HG03575 (cell line): ENCODE results near the gene ATXN2.
"Not testable (repeated sequence)": the region's sequence is repeated elsewhere in the genome, so short reads cannot be mapped to it uniquely, and the experiment has no call there.

Source experiments
- ATAC-seq: cut with Tn5 transposase; IDR thresholded peaks from one replicate; pipeline ENCODE4 v1.9.1; 2021; ENCODE audit not compliant: unreplicated experiment, insufficient number of reproducible peaks, low FRiP score; ENCODE audit errors: extremely low read depth

The ATXN2 gene

DNA sequence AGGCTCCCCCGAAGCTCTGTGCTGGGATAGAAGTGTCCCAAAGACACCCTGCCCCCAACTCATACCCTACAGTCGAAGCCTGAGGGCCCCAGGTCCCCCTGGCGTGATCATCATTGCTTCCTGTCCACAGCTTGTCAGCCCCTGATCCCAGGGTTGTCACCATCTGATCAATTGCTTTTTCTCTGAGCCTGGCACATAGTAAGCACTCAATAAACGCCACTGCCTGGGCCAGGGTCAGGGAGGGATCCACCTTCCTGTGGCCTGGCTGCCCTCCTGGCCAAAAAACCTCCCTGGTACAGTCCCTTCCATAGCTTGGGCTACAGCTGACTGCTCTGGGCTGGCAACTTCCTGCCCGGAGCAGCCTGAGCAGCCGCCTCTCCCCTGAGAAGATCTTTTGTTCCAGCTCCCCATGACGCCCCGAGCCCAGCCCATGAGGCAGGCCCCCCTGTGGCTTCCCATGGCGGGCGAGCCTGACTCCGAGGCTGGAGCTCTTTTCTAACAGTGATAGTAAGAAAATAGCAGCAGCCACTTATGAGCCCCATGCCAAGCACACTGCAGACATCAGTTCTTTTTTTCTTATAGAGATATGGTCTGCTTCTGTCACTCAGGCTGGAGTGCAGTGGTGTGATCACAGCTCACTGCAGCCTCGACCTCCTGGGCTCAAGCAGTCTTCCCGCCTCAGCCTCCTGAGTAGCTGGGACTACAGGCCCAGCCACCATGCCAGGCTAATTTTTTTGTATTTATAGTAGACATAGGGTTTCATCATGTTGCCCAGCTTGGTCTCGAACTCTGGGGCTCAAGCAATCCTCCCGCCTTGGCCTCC, 186.9 kb downstream of the ATXN2 start:
- ATAC-seq = no peak

DNA sequence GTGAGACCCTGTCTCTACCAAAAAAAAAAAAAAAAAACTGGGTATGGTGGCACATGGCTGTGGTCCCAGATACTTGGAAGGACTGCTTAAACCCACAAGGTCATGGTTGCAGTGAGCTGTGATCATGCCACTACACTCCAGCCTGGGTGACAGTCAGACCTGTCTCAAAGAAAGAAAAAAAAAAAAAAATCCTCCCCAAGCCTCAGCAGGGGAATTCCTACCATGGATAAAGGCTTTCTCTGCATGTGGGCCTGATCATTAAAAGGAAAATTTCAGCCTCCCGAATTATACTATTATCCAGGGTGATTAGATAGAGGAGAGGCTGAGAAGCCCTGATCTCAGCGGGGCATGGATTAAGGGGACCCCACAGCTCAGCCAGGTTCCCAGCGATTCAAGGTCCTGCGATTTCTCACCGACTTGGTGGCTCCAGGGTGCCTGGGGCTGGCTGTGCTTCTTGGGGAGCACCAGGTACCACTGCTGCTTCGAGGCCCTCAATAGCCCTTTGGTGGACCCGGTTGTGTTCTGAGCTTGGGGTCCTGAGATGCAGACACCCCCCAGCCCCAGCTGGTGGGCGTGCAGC, 187.8 kb downstream of the ATXN2 start:
- ATAC-seq = no peak

DNA sequence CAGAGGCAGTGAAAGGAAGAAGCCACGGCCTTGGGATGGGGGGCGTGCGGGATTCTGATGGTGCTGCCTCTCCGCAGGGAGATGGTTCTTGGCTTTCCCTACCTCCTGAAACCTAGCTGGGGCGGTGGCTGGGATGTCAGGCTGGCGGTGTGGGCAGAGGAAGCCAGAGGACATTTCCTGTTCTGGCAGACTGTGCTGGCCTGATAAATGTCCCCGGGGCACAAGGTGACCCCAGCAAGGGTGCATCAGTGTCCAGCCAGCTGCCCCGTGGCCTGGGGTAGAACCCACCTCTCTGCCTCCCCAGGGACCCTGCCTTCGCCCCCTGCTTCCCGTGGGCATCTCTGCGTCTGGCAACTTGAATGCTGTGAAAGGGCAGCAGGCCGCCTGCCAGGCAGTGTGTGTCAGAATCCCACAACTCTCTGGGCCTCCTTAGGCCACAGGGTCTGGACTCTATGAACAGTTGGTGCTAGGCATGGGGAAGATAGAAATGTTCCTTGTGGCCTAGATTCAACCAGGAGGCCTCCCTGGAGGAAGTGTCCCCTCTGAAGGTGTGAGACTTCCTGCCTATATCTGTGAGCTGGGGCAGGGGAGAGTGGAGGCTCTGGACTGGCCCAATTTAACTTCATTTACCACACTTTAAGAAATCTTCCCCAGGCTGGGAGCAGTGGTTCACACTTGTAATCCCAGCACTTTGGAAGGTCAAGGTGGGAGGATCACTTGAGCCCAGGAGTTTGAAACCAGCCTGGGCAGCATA, 188.5 kb downstream of the ATXN2 start:
- ATAC-seq = no peak

DNA sequence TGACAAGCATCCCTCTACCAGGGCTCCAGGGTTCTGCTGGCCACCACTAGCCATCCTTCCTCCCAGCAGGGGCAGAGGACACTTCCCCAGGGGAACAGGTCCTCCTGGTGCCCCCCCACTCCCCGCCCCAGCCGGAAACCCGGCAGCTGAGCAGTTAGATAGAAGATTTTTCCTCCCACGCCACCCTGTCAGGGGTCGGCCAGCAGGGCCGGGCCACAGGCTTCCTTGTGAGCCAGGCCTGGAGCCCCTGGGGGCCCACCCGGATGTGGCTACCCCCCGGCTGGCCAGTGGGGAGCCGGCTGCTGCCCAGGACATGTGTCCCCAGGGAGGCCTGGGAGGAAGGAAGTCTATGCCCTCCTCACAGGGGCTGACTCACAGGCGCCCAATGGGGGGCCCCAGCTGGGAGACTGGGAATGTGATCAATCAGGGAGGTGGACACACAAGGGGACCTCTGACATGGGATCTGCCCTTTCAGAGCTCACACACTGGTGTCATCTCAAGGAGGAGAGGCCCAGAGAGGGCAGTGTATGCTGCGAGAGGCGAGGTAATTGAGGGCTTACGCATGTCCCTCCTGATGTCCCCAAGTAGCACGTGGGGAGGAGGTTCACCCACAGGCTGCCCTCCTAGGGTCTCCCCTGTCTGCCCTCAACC, 189.2 kb downstream of the ATXN2 start:
- no peak for ATAC-seq

DNA sequence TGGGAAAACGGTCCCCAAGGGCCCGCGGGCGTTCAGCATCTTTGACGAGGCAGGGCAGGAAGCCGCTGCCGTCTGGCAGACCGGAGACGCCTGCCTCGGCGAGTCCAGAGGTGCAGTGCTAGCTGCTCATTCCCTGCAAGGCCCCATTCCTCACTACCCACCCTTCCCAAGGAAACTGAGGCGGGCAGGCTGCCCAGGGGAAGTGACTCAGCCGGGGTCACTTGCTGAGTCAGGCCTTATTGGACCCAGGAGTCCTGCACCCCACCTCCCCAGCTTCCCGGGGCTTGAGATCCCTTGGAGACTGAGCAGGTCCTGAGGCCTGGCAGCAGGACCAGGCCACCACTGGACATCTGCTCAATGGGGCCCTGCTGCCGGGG, 189.7 kb downstream of the ATXN2 start:
- no peak for ATAC-seq

DNA sequence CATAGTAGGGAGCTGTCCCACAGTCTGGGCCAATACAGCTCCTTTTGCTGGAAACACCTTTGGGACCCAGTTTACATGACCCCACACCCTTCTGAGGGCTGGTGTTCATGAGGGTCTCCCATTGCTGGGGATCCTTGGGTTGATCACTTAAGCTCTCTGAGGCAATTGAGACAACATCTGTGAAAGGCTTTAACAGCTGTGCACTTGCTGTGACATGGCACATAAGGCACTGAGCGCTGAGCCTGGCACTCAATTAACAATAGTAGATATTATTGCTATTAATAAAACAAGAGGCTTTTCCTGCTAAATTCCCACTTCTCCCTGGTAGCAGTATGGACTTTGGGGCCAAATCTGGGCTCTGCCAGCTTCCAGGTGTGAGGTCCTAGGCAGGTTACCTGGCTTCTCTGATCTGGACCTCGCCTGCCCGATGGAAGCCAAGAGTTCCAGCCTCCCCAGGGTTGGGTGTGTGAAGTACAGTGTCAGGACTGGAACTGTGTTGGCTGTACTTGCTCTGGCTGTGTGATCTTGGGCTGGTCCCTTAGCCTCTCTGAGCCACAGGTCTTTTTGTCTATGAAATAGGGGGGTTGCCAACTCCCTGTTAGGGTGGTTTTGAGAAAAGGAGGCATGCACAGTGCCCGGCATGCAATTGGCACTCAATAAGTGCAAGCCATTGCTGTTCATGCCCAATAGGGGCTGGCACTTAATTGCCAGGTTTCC, 190.3 kb downstream of the ATXN2 start:
- no peak for ATAC-seq

DNA sequence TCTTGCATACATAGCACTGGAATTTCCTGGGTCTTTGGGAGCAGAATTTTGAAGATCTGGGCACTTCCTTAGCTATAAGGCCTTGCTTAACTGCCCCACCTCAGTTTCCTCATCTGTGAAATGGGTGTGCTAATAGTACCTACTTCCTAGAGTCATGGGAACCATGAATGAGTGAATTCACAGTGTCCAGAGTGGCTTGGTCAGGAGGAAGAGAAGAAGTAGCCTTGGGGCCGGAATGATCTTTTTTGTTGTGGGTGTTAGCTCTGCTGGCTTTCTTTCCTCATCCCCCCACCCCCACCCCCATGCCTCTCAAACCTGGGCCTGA, 191.0 kb downstream of the ATXN2 start:
- ATAC-seq = no peak

DNA sequence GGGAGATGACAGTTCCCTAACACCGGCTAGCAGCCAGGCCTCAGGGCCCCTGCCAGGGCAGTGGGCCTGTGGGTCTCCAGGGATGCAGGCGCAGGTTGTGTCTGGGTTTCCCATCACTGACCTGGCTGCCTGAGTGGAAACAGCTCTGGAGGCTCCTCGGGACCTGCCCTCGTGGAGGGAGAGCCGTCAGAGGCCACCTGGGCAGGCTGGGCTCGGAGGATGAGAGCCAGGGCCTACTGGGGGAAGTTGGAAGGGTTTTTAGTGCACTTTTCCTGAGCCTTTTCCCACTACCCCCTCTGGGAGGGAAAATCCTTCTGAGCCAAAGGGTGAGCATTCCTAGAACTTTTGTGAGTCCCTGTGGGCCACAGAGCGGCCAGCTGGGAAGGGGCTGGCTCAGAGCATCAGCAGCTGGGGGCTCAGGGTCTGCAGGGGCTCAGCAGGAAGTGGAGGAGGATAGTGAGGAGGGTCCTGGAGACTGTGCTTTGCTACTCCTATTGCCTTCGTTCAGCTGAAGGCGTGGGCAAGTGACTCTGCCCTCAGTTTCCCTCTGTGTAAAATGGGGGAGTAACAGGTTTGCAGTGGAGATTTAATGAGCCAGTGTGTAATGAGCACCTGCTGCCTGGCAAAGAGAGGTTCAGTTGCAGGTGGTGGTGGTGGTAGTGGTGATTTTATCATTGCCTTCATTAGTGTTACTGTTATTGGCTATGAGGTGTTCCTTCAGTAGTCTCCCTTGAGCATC, 191.6 kb downstream of the ATXN2 start:
- ATAC-seq = no peak

DNA sequence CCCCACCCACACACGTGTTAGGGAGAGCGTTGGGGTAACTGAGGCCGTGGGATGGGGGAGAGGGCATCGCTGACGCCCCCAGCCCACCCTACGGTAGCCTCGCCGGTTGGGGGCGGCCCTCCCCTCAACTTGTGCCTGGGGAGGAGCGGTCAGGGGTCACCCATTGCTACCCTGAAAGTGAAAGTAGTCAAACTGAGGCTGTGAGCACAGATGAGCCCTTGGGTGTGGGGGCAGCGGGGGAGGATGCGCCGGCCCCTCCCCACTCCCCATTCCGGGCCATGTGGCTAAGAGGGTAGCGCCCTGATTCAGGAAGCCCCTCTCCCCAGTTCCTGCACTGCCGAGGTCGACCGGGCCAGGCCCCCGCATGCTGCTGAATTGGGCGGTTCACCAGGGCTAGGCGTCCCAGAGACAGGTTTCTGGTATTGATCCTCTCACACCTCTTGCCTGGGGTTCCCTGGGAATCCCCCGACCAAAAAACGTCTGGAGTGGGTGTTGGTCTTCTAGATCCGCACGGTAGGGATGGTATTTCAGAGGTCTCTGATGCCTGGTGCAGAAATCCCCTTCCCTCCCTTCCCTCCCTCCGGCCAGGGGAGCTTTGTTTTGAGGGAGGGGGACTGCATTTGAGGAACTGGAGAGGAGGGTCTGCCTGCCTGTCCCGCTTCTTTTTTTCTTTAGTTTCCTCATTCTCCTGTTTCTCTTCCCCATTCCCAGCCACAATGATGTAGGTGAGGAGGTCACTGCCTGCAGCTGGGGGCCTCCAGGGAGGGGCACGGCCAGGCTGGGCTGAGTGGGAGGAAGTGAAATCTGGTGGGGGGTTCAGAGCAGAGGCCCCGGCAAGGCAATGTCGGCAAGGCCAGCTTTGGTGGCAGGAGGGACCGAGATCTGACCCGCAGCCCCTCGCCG, 192.4 kb downstream of the ATXN2 start:
- no peak for ATAC-seq

DNA sequence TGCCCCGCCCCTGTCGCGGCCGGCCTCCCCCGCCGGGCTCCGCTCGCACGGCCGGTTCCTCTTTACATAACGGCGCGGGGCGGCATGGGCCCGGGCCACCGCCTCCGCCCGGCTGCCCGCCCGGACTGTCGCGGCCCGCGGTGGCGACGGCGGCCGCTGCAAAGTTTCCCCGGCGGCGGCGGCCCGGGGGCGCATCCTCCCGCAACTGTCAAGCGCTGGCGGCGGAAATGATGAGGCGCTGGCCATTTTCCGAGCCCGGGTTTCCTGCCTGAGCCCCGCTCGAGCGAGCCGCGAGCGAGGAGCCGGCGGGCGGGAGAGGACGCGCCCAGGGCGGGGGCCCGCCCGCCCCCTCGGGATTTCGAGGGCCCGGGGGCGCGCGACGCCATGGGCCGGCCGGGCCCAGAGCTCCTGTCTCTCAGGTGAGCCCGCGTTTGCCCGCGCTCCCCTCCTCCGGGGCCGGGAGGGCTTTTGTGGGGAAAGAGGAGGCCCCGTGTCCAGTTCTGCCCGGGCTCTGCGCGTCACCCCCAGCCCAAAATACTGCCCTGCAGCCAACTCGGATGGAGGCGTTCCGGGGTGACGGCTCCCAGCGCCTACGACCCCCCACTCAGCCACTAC, 193.1 kb downstream of the ATXN2 start, which contains the start of gene SH2B3:
Gene SH2B3, plus strand, starts transcription at position 65 of the 615 bp plus-strand sequence. CDS start 12,223 bp downstream, outside the sequence.
- ATAC-seq = no peak

DNA sequence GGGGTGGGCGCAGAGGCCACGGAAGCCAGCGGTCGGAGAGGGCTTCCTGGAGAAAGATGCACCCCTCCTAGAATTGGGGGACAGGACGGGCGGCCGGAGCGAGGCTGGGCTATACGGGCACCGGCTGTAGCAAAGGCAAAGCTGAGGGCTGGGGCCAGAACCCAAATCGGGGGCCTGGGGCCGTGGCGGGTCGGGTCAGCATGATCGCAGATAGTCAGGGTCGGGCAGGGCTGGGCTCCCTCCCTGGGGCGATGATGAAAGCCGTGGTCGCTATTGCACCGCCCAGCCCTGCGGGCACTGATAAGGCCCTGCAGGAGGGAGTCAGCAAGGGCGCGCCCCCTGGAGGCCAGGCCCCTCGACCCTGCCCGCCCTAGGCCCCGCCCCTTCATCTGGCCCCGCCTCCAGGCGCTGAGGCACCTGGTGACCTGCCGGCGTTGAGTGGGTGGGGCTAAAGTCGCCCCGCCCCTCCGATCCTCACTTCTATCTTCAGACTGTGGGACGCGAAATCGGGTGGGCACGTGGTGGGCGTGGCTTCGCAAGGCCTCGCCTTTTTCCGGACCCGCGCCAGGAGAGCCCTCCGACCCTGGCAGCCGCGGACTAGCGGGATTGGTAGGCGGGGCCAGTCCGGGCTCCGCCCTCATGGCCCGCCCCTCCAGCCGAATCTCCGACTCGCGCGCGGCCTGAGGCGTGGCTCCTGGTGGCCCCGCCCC, 193.8 kb downstream of the ATXN2 start:
- no peak for ATAC-seq

DNA sequence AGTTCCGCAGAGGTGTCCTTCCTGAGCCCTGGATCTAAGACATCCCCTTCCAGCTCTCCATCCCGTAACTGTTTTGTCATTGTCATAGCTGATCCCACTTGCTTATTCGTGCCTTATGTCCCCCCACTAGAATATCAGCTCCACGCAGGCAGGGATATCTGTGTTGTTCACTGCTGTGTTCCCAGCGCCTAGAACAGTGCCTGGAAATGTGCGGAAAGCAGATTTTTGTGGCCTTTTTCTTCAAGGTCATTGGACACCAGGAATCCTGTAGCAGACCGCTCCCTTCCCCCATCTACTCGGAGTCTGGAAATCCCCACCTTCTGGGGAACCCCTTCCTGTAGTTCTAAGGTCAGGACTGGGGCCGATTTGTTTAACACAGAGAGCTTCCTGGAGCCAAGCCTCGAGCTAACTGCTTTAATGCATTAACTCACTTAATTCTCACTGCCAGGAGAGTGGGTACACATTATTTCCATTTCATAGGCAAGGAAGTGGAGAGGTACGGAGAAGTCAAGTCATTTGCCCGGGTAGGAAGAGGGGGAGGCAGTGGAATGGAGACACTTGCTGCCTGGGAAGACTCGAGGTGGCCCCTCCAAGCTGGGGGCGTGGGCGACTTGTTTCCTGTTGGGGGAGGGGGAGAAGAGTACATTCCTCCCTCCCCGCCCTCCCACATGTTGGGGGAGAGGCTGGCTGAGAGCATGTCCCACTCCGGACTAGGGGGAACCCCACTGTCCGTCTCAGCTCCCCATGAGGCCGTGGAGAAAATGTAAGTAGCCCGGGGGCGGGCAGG, 194.6 kb downstream of the ATXN2 start:
- no peak for ATAC-seq

DNA sequence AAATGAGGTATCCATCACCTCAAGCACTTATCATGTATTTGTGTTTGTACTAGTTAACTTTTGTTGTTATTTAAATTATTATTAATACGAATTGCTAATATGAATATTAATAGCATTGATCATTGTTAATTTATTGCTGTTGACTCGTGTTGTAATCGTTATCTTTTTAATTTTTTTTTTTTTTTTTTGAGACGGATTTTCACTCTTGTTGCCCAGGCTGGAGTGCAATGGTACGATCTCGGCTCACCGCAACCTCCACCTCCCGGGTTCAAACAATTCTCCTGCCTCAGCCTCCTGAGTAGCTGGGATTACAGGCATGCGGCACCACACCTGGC, 196.7 kb downstream of the ATXN2 start:
- ATAC-seq = not testable (repeated sequence)
